Naive thymus-derived CD8-positive, alpha-beta T cell (primary cell): ENCODE data around the gene NIF3L1. TPM values are rescaled to one million over a fixed set of nuclear protein-coding genes. Genes with fewer than 3 reads are reported as not detected.
"Not testable (repeated sequence)": the region's sequence is repeated elsewhere in the genome, so short reads cannot be mapped to it uniquely, and the experiment has no call there.

Source experiments
- ATAC-seq, 2 donors: fragments of 150-1000 bp; cut with Tn5 transposase in 1 of 2; sonication (Bioruptor Pico), chemical (Tn5 transposase) in 1 of 2; 1 replicate in 1 of 2; 2 replicates in 1 of 2; pipeline ENCODE4 v1.10.0; 2021; ENCODE audit warnings: mild to moderate bottlenecking in 2 of 2, moderate library complexity in 2 of 2
- POLR2A ChIA-PET: fragments of 350-600 bp; sonication (Branson Sonifier 250); formaldehyde crosslinking; loops from one replicate; lab custom pipeline; 2021; ENCODE audit warnings: antibody characterized with exemption; lab: Charles Lee
- DNase-seq, 10 donors: peaks; one replicate each; pipeline versions ENCODE4 v3.0.0 to v3.0.0-alpha.2; 2020 to 2022
- H3K27ac Mint-ChIP-seq, 10 donors: one replicate each; pipeline ENCODE4 v1.8.0; 2020 to 2022; ENCODE audit warnings: mild to moderate bottlenecking in 10 of 10, mixed read lengths in 10 of 10, moderate library complexity in 4 of 10, inconsistent platforms in 1 of 10
- H3K27me3 Mint-ChIP-seq, 5 donors: one replicate each; pipeline ENCODE4 v1.8.0; 2021 to 2022; ENCODE audit warnings: mixed read lengths in 5 of 5
- H3K36me3 Mint-ChIP-seq, 3 donors: one replicate each; pipeline ENCODE4 v1.8.0; 2020 to 2022; ENCODE audit warnings: mixed read lengths in 3 of 3, mild to moderate bottlenecking in 2 of 3, inconsistent platforms in 1 of 3
- H3K4me1 Mint-ChIP-seq, 4 donors: one replicate each; pipeline ENCODE4 v1.8.0; 2021 to 2022; ENCODE audit warnings: mixed read lengths in 4 of 4
- H3K4me3 Mint-ChIP-seq, 10 donors: one replicate each; pipeline ENCODE4 v1.8.0; 2020 to 2022; ENCODE audit warnings: mild to moderate bottlenecking in 10 of 10, mixed read lengths in 10 of 10, moderate library complexity in 6 of 10, inconsistent platforms in 1 of 10
- H3K9me3 Mint-ChIP-seq, 9 donors: one replicate each; pipeline ENCODE4 v1.8.0; 2020 to 2022; ENCODE audit warnings: mixed read lengths in 9 of 9, mild to moderate bottlenecking in 3 of 9, inconsistent platforms in 1 of 9, moderate library complexity in 1 of 9
- polyA plus RNA-seq, 3 donors: library from polyadenylated mRNA; unstranded; fragments of 300-500 nt; fragmentation: Illumina TruSeq; gene quantifications; one replicate each; pipeline ENCODE4 v1.2.3, GENCODE V29; 2021
- total RNA-seq, 8 experiments: library from RNA in 2 of 8; stranded (reverse) in 2 of 8; gene quantifications; one replicate each; pipeline ENCODE4 v1.2.3 and lab custom pipeline; 2021 to 2026

NIF3L1 gene
- total and polyA plus RNA-seq, 5 experiments from 2014 or later, result 15.6 to 37.3 (median 24.0) TPM

GRCh38 chr2:200878289-200878880 lies 10.8 kb upstream of the NIF3L1 start:
- H3K27ac Mint-ChIP-seq, result no peak overlapping the region
- peaks cover 6 to 90% (median 36%) of the 10 kb centered on the region in 3 donors for H3K36me3 Mint-ChIP-seq
- DNase-seq (no peak), ATAC-seq (no peak)
- no peaks in the 10 kb centered on the region for H3K27me3 Mint-ChIP-seq
- H3K9me3 Mint-ChIP-seq, result no peaks in the 10 kb centered on the region
- no peak overlapping the region for H3K4me3 Mint-ChIP-seq
- POLR2A ChIA-PET, result interaction anchor here (0.7 to 1.4 kb wide), 4 partner anchors 11 to 19 kb away, joined by 5 to 9 read pairs (median 8); partner anchors contain the start of genes CLK1 and NIF3L1
- H3K4me1 Mint-ChIP-seq, result peaks cover 0 to 11% (median 5%) of the 10 kb centered on the region in 4 donors

- Mint-ChIP-seq H3K36me3 (peaks cover 6 to 89% (median 37%) of the 10 kb centered on the region in 3 donors), H3K27ac (peak overlapping the region in 2 of 10 donors; percentile 19 to 55), H3K4me3 (peak overlapping the region in 1 of 10 donors; percentile 34), H3K4me1 (peaks cover 3 to 23% (median 15%) of the 10 kb centered on the region in 4 donors)
- H3K9me3 Mint-ChIP-seq, POLR2A ChIA-PET, H3K27me3 Mint-ChIP-seq, DNase-seq, ATAC-seq: not testable (repeated sequence)
These were observed 7.4 kb upstream of the NIF3L1 start for GRCh38 chr2:200881715-200882249.

DNA sequence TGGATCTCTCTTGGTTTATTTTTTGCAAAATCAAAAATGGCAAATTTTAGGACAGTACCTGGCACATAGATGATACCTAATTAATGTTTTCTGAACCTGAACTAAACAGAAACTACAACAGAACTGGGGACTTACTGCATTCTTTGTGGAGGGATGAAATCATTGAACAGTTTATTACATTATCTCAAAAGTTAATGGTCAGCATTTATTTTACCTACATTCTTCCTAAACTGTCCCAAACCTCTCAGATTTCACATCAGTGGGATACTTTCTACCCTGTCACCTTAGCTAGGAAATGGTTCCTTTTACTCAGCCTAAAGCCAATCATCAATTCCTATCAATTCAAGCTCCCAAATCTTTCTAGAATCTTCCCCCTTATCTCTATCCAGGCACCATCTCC lies 10.3 kb downstream of the NIF3L1 start:
- peaks cover 6 to 8% (median 7%) of the 10 kb centered on the region in 4 donors for H3K4me1 Mint-ChIP-seq
- no peak for ATAC-seq
- no peak overlapping the region for H3K4me3 Mint-ChIP-seq
- H3K27ac Mint-ChIP-seq, result peak overlapping the region in 3 of 10 donors; percentile 25 to 33 (median 27)
- no peak for DNase-seq
- H3K36me3 Mint-ChIP-seq, result peaks cover 6 to 76% (median 10%) of the 10 kb centered on the region in 3 donors
- no peaks in the 10 kb centered on the region for H3K9me3 Mint-ChIP-seq
- H3K27me3 Mint-ChIP-seq, result no peaks in the 10 kb centered on the region
- POLR2A ChIA-PET, result no interaction called here

DNA sequence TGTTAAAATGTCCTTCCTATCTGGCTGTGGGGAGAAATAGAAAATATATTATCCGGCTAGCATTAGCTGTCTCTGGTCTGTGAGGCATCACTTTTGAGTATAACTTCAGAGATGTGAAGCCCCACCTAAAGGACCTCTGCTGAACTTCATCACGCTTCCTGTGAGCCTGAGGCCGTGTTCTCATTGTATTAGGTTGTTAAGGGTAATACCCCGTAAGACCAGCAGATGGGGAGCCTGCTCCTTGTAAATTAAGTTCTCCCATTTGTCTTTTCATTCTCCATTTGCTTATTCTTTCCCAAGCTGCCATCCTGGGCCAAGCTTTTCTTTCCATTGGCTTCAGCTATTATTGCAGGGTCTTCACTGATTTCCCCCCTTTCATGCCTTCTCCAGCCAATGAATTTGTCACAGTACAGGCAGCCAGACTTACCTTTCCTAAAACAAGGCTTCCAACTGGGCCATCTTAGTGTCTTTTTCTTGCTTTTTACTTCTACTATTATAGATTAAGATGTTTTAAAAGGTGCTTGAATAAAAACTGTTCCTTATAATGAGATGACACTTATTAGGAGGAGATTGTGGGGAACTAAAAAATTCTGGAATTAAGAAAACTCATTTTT lies 12.4 kb downstream of the NIF3L1 start:
- H3K27me3 Mint-ChIP-seq, result no peaks in the 10 kb centered on the region
- peak overlapping the region in 9 of 10 donors; percentile 25 to 92 (median 76) for H3K27ac Mint-ChIP-seq
- H3K4me1 Mint-ChIP-seq, result peaks cover 4 to 9% (median 7%) of the 10 kb centered on the region in 4 donors
- no peak overlapping the region for H3K4me3 Mint-ChIP-seq
- H3K9me3 Mint-ChIP-seq, result no peaks in the 10 kb centered on the region
- POLR2A ChIA-PET, result interaction anchor here (0.7 to 1.2 kb wide), 6 partner anchors 12 to 259 kb away, joined by 3 to 7 read pairs (median 3); partner anchors contain the start of genes CFLAR, CLK1, NIF3L1 and PPIL3
- peak; percentile 100 for ATAC-seq
- peaks cover 0 to 63% (median 7%) of the 10 kb centered on the region in 3 donors for H3K36me3 Mint-ChIP-seq
- DNase-seq, result peak; percentile 25 to 86 (median 72)

DNA sequence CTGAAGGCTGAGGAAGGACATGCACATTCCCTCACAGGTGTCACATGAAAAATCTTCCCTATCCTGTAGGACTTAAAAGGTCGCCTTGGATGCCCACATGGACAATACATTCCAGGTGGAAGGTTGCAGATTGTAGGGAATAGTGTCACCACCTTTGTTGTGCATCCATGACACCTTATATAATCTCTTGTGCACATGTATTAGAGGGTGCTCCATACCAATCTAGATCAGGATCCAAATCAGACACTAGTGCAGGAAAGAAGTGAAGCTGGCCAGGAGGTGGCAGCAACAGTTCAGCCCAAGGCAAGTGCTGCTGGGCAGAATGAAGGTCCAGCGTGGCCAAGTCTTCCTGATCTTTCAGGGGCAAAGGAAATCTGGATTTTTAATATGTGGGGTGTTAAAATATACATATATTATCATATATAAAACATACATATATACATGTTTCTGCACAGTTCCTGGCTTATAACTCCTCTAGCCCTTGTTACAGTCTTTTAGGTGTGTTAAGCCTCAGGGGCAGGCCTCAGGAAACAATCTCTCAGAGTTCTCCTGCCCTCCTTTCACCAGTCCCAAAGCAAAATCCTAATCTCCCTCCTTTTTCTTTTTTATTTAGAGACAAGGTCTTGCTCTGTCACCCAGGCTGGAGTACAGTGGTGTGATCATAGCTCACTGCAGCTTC lies 16.6 kb downstream of the NIF3L1 start:
- peaks cover 4 to 9% (median 7%) of the 10 kb centered on the region in 4 donors for H3K4me1 Mint-ChIP-seq
- no peaks in the 10 kb centered on the region for H3K27me3 Mint-ChIP-seq
- H3K36me3 Mint-ChIP-seq, result peaks cover 0 to 54% (median 7%) of the 10 kb centered on the region in 3 donors
- no peak overlapping the region for H3K4me3 Mint-ChIP-seq
- no peaks in the 10 kb centered on the region for H3K9me3 Mint-ChIP-seq
- ATAC-seq (no peak), DNase-seq (peak in 6 of 10 donors; percentile 13 to 67 (median 18))
- peak overlapping the region in 4 of 10 donors; percentile 21 to 57 (median 34) for H3K27ac Mint-ChIP-seq
- POLR2A ChIA-PET, result interaction anchor here (0.7 to 1.3 kb wide), 2 partner anchors 163 to 1391 kb away, joined by 3 read pairs; no protein-coding TSS in a partner anchor

DNA sequence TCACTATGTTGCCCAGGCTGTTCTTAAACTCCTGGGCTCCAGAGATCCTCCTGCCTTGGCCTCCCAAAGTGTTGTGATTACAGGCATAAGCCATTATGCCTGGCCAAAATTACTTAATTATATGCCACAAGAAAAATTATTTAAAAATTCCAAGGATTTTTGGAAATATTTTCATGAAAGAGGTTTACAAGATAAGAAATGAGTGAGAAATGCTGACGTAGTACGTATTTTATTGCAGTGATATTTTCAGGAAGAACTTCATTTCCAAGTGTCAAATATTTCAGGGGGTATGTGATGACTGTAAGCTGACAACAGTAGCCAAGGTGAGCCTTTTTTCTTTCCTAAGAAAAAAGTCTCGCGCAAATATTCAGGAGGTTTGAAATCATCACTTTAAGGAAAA lies 20.8 kb downstream of the NIF3L1 start:
- Mint-ChIP-seq H3K36me3 (peaks cover 8 to 66% (median 10%) of the 10 kb centered on the region in 3 donors), H3K27ac (peak overlapping the region in 1 of 10 donors; percentile 16), H3K27me3 (no peaks in the 10 kb centered on the region), H3K4me3 (no peak overlapping the region), H3K4me1 (peaks cover 0 to 3% (median 0%) of the 10 kb centered on the region in 4 donors), H3K9me3 (no peaks in the 10 kb centered on the region)
- no peak for DNase-seq
- POLR2A ChIA-PET, result no interaction called here
- no peak for ATAC-seq

GRCh38 chr2:200913654-200914053 lies 24.5 kb downstream of the NIF3L1 start:
- peak overlapping the region in 2 of 10 donors; percentile 4 to 26 for H3K27ac Mint-ChIP-seq
- peaks cover 8 to 84% (median 16%) of the 10 kb centered on the region in 3 donors for H3K36me3 Mint-ChIP-seq
- no peaks in the 10 kb centered on the region for H3K27me3 Mint-ChIP-seq

DNA sequence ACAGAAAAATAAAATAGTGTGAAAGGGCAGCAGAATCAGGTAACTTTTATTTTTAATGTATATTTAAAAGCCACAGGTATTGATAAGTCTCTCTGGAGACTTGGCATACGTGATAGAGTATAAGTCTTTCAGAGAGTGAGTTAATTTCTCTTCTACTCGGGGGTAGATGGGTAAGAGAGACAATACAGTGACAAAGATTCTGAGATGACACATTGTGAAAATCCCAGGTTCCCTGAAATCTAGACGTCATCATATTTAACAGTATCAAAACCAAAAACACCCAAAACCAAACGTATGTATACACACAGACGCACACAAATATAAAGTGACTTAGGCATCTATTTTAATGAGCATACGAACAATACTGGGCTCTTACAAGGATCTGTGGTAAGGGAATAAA lies 33.3 kb downstream of the NIF3L1 start:
- POLR2A ChIA-PET, result interaction anchor here (0.7 kb wide), 1 partner anchor 352 kb away, joined by 3 read pairs; no protein-coding TSS in a partner anchor
- H3K27ac Mint-ChIP-seq, result peak overlapping the region in 5 of 10 donors; percentile 9 to 52 (median 11)
- no peak for ATAC-seq

More at GRCh38 chr2:200913654-200914053, 24.5 kb downstream of the NIF3L1 start:
- Mint-ChIP-seq H3K9me3 (no peaks in the 10 kb centered on the region), H3K4me1 (no peaks in the 10 kb centered on the region), H3K4me3 (no peak overlapping the region)
- DNase-seq (no peak), ATAC-seq (no peak)
- POLR2A ChIA-PET, result interaction anchor here (0.6 kb wide), 1 partner anchor 201 kb away, joined by 4 read pairs; no protein-coding TSS in a partner anchor

DNA sequence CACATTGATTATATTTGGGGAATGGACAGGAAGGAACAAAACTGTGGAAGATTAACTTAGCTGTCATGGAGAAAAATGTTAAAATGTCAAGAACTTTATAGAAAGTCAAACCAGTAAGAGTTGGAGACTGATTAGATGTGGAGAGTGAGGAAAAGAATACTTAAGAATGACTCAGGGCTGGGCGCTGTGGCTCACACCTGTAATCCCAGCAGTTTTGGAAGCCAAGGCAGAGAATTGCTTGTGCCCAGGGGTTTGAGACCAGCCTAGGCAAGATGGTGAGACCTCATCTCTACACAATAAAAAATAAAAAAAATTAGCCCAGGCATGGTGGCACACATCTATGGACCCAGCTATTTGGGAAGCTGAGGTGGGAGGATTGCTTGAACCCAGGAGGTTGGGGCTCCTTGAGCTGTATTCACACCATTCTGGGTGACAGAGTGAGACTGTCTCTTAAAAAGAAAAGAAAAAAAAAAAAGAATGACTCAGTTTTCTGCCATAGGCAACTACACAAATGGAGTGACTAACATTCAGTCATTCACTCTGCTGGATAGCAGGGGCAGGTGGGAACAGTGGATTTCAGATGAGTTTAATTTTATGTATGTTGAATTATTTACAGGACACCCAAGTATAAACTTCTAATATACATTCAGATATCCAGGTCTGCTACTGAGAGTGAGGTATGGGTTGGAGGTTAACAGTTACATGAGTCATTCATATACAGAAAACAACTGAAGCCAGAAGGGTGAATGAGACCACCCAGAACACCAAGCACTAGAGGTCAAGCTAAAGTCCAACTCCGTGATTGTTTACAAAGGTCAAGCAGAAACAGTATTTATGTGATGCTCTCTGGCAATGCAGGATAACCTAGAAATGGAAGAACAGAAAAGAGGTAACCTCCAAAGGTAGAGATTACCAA lies 40.4 kb downstream of the NIF3L1 start:
- DNase-seq (no peak), ATAC-seq (no peak)
- peak overlapping the region in 8 of 10 donors; percentile 1 to 88 (median 26) for H3K27ac Mint-ChIP-seq
- peaks cover 5 to 74% (median 21%) of the 10 kb centered on the region in 3 donors for H3K36me3 Mint-ChIP-seq
- POLR2A ChIA-PET, result interaction anchor here (0.7 kb wide), 1 partner anchor 27 kb away, joined by 3 read pairs; no protein-coding TSS in a partner anchor
- no peak overlapping the region for H3K4me3 Mint-ChIP-seq
- no peaks in the 10 kb centered on the region for H3K27me3 Mint-ChIP-seq
- H3K9me3 Mint-ChIP-seq, result no peaks in the 10 kb centered on the region
- H3K4me1 Mint-ChIP-seq, result peaks cover 0 to 4% (median 0%) of the 10 kb centered on the region in 4 donors

More for the DNA sequence above, 33.3 kb downstream of the NIF3L1 start:
- no peak for DNase-seq
- Mint-ChIP-seq H3K27me3 (no peaks in the 10 kb centered on the region), H3K4me3 (no peak overlapping the region), H3K4me1 (no peaks in the 10 kb centered on the region), H3K36me3 (peaks cover 0 to 81% (median 19%) of the 10 kb centered on the region in 3 donors), H3K9me3 (no peaks in the 10 kb centered on the region)

DNA sequence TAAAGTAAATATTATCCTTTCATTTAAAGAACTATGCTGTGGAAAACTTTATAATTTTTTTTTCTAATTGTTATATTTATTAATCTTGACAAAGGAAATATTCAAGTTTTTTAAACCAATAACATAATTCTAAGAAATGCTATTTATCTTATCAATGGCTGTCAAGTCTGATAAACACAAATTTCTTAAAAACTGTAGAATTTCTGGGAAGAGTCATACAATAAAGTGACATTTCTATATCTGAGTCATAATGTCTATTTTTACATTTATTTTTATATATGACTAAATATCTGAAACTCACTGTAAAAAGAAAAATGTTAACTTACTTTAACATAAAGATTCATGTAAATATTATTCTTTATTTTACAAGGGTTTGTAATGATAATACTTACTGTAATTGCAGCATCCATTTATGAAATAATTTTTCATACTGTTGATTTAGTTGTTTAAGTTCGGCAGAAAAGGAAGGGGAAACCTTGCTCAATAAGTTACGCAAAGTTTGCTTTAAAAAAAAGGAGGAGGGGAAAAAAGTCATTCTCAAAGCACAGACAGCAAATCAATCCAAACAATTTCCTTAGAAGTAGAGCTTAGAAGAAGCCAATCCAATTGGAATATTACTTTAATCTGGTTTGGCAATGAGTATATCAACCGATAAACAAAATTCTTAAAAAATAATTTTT lies 41.9 kb downstream of the NIF3L1 start:
- no peak for DNase-seq
- Mint-ChIP-seq H3K4me3 (no peak overlapping the region), H3K9me3 (no peaks in the 10 kb centered on the region), H3K27ac (peak overlapping the region in 1 of 10 donors; percentile 29), H3K4me1 (peaks cover 0 to 5% (median 0%) of the 10 kb centered on the region in 4 donors), H3K27me3 (no peaks in the 10 kb centered on the region), H3K36me3 (peaks cover 5 to 76% (median 18%) of the 10 kb centered on the region in 3 donors)
- POLR2A ChIA-PET, result no interaction called here
- ATAC-seq, result no peak

GRCh38 chr2:200939832-200940231 lies 50.7 kb downstream of the NIF3L1 start:
- no peak for ATAC-seq

More at GRCh38 chr2:200939832-200940231, 50.7 kb downstream of the NIF3L1 start:
- Mint-ChIP-seq H3K4me1 (peaks cover 0 to 6% (median 3%) of the 10 kb centered on the region in 4 donors), H3K4me3 (no peak overlapping the region), H3K27me3 (no peaks in the 10 kb centered on the region), H3K36me3 (peaks cover 0 to 90% (median 11%) of the 10 kb centered on the region in 3 donors), H3K9me3 (no peaks in the 10 kb centered on the region), H3K27ac (no peak overlapping the region)
- DNase-seq, result no peak
- POLR2A ChIA-PET, result no interaction called here
